Activated gamma-delta T cell (primary cell): ENCODE data around the gene COL24A1.

Experiments
- DNase-seq: peaks from one replicate; lab custom pipeline; 2025; lab: John Stamatoyannopoulos, UW
- total RNA-seq, 2 donors: gene quantifications; one replicate each; lab custom pipeline; 2026; lab: John Stamatoyannopoulos, UW

COL24A1 gene
- total RNA-seq, result 0.77 to 13.0 reads per million in 2 donors

DNA sequence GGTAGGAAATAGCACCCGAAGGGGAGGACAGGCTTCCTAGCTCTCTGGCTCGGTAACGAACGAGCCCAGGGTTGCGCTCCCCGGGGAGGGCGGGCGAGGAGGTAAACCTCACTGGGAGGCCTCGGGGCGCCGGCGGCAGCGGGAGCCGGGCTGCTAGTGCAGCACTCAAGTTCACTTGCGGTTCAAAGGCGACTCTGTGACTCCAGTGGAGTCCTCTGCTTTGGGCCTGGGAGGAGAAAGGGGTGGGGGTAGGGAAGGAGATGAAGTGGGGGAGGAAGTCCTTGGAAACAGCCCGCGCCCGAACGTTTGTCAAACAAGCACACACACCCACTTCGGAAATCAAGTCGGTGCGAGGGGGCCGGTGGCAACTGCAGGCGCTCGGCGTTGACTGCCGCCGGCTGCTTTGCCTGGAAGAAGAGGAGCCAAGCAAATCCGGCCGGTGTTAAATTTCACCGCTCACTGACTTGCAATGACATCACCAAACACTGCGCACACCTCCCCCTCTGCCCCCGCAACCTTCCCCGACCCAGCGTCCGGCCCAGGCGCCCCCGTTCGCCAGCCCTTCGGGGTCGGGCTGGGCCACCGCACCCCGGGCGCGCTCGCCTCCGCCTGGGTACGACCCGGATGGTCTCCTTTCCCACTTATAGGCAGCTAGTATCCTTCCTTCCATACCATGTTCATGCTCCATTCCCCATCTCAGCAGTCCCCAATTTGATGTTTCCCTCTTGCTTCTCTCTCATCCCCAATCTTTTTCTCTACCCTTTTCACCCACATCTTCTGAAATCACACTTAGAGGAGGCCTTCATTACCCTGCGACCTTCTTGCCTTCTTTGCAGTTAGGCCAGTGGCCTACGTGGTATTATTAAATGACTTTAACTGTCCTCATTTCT is at the start of gene COL24A1:
Gene COL24A1 (minus strand): TSS at position 207 of the 890 bp plus-strand sequence. CDS start 376 bp downstream, outside the sequence.
- DNase-seq, result no peak

DNA sequence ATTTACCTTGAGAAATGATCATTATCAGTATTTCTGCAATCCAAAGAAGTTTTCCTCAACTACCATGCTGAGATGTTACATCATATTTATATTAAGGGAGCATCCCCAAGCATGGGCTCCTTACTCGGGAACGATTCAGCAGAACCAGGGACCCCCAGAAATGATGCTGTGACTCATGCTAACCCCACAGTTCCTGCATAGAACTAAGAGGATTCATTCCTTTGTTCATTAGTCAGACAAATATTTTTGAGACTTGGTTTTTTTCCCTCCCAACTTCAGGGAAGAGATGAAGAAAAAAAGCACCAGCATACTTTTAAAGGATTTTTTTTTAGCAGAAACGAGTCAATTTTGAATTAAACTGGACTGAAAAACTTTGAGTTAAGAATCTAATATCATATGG is 49.2 kb upstream of the COL24A1 start:
- no peak for DNase-seq

DNA sequence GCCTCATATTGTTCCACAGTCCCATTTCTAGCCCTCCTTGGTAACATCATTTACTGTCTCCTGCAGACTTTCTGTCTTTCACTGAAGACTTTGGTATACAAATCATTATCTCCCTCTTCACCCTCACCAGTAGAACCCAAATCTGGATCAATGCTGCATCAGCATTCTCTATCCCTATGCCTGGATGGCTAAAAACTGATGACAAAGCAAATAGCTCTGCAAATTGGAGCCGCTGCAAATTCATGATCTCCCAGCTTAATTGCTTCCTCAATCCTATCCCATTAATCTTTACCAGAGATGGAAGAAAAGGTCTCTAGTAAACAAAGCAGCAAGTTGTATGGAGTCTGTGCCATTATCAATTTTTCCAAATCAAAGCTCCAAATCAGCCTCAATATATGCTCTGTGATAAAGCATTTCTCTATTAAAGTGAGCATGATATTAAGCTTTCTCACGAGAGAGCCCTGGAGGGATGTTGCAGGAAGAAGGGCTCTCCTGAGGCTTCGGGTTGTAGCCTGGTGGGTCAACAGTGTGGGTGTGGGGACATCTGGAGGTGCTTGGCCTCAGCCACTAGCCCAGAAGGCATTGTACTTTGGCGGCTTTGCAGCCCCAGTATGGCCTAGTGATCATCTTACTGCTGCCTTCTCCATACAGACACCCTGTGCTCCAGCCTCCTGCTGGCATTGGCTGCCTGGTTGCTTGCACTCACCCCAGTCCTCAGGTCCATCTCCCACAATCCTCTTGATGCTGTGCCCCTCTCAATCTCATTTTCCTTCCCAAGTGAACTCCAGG is 46.2 kb upstream of the COL24A1 start:
- no peak for DNase-seq

DNA sequence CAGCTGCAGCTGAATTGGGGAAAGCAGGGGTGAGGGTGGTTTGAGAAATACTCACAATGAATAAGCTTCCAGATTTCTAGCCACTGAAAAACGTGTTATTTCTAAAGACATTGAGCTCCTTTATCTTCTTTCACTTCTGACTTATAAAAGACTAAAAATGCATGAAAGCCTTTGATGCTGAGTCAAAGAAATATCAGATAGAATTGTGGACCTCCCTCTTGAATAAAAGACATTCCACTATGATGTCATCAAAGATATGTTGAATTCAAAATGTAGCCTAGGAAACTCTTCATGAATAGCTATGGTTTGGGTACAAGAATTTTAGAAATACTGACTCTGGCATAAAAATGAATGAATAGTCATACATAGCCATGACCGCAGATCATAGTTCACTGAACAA is 44.7 kb upstream of the COL24A1 start:
- no peak for DNase-seq

DNA sequence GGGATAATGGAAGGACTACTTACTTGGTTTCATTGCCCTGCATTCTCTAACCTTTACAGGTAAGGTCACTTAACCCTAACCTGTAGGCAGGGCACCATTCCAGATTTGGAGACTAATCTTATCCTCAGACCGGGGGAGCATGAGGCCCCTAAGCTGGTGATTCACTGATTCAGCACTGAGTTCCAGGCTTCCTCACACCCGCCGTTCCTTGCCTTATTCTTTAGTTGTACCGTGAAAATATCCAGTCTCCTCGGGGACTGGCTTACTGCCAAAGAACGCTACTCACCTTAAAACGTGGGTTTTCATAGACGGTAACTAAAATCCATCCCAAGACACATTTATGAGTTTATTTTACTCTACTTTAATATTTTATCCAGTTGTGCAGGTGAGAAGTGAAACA is 44.3 kb upstream of the COL24A1 start:
- DNase-seq, result no peak

DNA sequence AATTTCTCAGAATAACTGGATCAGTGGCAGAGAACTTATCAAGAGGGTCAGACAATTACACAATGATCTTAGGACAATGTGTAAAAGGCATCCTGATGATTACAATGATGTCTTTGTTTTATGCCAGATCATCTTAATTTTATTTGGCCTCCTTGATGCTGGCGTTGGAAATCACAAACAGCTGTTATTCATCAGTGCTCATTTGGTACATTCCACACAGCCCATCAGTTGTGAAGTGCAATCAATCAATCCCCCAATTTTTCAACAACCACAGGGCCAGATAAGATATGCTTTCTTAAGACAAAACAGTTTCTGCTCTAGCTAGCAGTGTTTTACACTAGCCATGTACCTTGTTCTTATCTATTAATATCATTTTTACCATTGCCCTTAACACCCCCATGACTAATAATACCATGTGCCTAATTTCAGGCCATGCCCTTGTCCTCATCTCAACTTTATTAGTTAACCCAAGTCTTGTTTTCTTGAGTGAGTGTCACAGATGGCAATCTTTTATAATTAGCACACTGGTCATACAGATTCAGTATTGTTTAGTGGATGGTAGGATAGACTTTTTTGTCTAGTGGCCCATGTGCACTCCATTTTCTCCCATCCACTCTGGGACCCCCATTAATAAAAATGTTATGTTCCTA is 40.8 kb upstream of the COL24A1 start:
- DNase-seq, result no peak

DNA sequence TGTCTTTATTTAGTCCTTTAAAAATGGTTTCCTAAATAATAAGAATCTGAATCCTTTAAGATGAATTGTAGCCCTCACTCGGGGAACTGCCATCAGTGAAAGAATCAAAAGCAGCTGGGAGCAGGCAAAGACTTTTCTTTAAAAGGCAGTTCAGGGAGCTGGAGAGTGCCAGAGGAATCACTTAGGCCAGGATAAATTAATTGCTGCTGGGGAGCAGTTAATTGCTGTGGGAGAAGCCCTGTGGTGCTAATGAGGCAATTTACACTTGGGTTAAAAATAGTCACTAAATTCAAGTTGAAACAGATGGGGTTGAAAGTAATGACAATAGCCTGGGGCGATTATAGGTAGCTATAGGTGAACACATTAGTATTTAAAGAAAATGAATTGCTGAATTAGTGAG is 38.7 kb upstream of the COL24A1 start:
- no peak for DNase-seq

DNA sequence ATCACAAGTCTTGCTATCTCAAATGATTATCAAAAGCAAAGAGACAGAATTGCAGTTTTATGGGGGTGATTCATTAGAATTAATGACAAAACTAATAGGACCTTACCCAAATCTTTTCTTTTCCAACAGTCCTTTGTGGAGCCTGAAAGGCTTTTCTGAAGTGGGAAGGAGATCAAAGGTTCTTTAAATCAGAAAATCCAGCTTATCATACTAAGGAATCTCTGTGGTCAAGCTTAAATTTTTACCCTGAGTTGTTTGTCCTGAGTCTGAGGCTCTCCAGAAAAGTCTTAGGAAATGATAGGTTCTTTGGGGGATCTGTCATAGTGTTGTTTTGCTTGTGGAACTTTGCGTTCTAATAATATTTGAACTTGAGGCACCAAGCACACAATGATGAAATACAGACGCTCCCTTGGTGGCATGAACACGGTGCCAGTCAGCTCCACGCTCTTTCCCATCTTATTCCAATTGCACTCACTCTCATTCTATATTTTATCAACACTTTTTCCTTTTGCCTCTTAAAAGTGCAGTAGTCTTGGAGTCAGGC is 38.0 kb upstream of the COL24A1 start:
- DNase-seq, result no peak

DNA sequence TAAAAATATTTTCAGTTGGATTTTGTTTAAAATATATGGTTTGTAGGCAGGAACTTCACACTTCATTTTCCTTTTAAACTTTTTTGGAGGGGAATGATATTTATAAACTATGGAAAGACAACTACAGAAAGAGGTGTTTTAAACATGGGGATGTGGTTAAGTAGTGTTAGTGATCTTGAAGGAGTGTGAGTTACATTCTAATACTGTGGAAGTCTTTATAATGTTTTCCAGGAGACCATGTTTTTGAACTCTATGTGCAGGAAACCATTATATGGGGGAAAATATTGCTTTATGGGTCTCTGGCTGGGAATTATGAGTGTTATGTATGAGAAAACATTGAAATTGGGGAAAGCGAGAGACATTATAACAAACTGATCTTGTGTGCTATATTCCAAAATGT is 35.8 kb upstream of the COL24A1 start:
- no peak for DNase-seq

DNA sequence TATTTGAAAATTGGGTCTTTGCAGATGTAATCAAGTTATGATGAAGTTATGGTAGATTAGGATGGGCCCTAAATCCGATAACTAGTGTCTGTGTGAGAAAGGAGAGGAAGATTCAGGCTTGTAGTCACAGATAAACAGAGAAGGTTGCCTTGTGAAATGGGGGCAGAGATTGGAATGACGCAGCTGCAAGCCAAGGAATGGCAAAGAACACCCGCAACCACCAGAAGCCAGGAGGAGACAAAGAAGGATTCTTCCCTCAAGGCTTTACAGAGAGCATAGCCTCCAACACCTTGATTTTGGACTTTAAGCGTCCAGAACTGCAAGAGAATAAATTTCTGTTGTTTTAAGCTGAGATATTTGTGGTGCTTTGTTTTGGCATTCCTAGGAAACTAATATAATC is 35.4 kb upstream of the COL24A1 start:
- DNase-seq, result no peak

DNA sequence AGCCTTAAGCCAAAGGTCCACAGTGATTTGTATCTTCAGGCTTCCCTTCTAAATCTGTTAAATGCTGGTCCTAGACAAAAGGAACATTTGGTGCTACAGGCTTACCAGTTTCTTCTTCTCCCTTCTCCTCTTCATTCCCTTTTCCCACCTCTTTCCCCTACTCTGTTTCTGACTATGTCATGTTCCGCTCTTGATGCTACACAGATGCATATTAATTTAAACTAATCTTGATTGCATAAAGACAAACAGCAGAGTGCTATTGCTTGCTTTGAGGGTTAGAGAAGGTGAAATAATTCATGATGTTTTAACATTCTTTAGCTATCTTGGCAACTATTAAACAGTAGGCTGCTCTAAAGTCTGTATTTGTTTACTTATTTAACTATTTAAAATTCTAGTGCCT is 34.3 kb upstream of the COL24A1 start:
- DNase-seq, result no peak

DNA sequence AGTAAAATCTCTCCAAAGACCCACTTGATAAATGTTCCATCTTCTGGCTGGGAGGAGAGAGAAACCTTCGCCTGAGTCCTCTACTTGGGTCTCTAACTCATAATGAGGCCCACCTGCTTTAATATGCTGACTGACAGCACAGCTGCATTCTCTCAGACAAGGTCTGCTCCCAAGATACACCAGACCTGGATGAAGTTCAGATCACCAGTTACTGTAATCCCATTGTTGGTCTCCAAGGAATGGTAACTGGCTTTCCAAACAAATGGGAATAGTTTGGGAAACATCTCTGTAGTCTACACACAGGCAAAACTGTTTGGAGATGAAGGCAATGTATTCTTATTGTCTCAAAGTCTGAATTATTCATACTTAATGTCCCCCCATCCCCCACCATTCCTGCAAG is 27.9 kb upstream of the COL24A1 start:
- no peak for DNase-seq

DNA sequence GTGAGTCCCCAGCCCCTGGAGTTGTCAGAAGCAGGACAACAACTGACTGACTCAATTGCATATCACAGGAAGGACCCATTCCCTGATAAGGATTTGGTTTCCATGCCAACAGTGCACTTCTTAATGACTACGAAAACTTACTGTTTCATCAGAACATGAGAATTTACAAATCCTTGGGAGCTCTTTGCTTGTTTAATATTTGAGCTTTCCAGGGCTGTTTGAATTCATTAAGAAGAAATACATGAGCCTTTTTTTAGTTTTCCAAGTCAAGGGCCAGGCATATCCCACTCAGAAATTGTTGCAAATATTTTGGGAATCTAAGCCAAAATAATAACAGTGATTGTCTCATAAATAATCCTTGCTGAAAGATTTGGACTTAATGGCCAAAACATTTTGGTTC is 27.2 kb upstream of the COL24A1 start:
- DNase-seq, result no peak

DNA sequence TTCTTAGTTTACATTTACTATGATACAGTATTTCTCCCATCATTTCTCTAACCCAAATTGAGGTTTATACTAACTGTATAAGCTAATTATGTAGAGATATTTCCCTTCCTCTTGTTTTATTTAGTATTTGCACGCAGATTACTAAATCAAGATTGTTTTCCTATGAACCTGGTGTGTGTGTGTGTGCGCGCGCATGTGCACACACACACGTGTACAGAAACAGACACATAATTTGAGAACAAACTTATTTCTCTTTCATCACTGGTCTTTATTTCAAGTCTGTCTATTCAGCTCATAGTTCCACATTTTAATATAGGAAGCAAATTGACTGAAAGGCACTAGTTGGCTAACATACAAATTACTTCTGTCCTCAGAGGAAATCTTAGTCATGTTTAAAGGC is 19.7 kb upstream of the COL24A1 start:
- DNase-seq, result no peak

DNA sequence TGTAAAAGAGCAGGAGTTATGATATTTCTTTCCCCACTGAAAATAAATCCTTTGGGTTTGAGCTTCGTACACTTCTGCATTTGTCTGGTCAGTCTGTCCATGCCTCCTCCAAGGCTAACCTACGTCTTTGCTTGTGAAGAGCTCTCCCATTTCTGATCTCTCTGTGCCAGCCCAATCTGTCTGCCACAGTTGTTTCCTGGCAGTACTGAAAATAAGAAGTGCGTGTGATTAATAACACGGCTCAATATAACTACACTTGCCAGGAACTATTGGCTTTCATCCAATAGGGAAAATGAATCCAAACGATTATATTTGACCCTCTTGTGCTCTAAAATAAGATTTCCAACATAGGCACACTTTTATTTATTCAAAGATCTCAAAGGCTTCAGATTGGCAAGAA is 19.2 kb upstream of the COL24A1 start:
- no peak for DNase-seq

DNA sequence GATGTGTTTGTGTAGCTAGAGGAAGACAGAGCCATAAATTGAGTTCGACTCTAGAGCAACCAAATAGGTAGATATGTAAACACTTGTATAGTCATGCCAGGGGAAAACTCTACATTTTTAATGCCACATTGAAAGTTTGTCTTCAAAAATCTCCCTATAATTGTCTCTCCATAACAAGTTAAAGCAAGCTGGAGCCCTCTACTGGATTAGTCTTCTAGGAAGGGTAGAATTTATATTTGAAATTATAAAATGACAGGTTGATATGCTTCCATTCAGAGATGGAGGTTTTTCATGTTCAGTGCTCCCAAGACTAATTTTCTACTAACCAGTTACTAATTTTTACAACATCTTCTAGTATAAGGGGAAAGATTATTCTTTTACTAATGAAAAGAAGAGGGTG is 13.1 kb upstream of the COL24A1 start:
- DNase-seq, result no peak

DNA sequence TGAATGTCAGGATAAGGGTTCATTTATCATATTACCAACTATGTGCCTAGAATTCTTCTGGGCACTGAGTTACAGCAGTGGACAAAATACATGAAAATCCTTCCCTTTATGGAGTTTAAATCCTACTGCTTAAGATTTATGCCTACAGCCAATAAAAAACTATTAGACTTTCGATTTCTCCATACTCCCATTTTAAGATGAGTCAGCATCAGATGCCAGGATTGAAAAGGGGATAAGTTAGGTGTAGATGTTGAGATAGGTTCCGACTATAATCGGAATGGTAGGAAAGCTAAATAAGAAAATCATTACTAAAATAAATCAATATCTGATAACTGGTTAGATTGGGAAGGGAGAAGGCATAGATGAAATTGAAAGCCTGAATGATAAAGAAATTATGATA is 3.2 kb upstream of the COL24A1 start:
- no peak for DNase-seq

DNA sequence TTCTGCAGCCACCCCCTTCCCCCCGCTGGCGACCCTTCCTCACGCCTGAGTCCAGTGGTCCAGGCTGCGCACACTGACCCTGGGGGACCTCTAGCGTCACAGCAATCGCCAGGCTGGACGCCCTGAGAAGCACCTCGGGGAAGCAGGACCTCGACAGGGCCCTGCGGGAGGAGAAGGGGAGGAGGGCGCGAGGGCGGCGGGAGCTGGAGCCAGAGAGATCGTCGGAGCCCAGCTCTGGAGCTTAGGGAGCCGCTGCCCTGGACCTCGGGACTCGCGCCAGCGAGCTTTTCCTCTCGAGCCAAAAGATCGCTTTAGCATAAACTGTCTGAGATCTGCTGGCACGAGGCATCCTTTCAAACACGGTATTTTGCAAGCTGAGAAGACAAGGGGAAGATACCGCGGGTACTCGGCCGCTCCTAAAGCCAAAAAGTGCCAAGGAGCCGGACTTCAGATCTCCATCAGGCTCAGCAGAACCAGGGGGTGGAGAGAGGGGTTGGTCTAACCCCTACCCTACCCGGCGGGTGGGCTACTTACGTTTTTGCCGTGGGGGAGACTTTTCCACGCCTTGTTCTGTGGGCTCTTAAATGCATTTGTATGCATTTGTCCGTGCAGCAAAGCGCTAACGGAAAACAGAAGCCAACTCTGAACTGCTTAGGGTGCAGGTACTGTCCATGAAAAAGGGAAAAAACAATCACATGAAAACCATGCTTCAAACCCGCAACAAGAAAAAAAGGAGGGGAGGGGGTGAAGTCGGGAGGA is 586 bp downstream of the COL24A1 start:
- no peak for DNase-seq

DNA sequence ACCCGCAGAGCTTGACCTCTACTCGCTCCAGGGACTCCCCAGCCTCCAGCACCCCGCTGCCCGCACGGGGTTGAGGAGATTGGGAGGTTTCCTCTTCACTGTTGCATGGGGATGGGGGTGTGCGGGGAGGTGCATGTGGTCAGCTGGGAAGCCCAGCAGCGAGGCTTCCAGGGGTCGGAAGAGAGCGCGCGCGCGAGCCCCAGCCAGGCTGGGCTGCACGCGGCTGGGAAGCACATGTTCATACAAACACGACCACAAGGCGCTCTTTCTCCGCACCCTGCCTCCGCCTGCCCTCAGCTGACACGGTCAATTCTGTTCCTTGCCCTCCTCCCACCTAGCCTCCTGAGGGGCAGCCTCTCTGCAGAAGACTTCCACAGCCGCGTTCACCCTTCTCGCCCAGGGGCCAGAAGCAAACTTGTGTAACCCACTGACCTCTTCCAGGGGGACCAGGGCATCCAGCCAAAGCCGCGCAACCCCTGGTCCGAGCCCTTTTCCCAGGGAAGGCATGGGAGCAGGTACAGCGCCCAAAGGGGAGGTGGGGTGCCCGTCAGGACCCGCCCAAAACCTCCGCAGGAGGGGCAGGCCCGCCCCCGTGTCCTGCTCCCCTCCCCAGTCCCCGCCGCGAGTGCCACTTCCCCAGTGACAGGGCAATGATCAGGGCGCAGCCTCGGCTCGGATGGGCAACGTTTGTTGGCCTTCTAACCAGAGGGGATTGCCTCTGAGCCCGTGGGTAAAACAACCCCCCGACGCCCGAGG is 1.3 kb downstream of the COL24A1 start:
- no peak for DNase-seq

DNA sequence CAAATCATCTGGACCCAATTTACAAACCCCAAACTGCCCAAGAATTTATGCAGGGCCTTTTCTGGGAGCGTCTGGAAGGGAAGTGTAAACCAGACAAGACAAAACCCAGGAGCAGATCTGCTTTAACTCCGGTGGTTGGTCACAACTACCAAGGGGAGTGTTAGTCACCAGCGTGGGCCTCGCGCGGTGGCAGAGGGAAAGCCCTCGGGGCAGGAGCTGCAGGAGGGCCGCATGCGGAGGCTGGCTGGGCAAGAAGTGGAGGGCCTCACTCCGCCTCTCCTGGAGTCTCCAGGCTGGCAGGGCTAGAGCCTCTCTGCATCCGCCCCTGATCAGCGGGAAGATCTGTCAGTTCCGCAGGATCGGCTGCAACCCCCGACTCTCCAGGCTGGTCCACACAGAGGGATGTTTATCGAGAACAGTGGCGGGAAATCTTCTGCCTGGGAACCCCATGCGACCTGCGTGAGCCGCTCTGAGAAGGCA is 2.0 kb downstream of the COL24A1 start:
- DNase-seq, result no peak

DNA sequence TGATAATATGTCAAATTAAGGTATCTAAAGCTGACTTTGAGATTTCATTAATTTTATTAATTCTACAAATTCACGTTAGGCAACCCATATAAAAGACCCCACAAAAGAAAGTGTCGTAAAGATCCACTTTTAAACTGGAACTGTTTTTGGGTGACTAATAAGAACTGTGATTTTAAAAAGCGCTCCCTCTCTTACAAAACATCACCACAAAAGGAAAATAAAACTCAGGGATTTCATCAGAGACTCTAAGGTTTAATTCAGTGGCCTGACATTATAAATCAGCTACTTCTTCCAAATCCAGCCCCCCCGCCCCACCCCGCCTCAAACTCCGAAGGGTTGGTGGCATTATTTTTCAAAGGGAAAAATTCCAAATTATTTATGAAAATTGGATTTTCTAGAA is 2.7 kb downstream of the COL24A1 start:
- no peak for DNase-seq
